ENCODE results near the gene TDG. TPM values are rescaled to one million over a fixed set of nuclear protein-coding genes. Genes with fewer than 3 reads are reported as not detected.

The TDG gene
- 37.7 TPM for polyA plus RNA-seq (2013, experiment 1 of 2)
- 39.3 TPM for polyA plus RNA-seq (2013, experiment 2 of 2)

- Histone ChIP-seq H3K36me3 (ENCODE audit: control insufficient read depth, insufficient read depth, low read length) (peaks cover 33% of the 10 kb centered on the region), H3K4me3 (ENCODE audit: extremely low read depth, insufficient read depth, low read length, poor library complexity, severe bottlenecking) (peak within 1 kb of the TSS; percentile 82), H3K9me3 (ENCODE audit: control insufficient read depth, low read length) (no peaks in the 10 kb centered on the region), H3K4me1 (ENCODE audit: control insufficient read depth, insufficient read depth, low read length, poor library complexity, severe bottlenecking) (no peaks in the 10 kb centered on the region), H3K27ac (ENCODE audit: low read depth, low read length, severe bottlenecking) (peak within 1 kb of the TSS; percentile 90)
- WGBS, 2 experiments (ENCODE audit: insufficient coverage in 2 of 2), result 3 to 7% methylated on average over 28 to 37 of the region's 64 CpGs
Observed at GRCh38 chr12:103965590-103966504, at the start of gene TDG. TDG (plus strand) TSS chr12:103965872; CDS start chr12:103966038, 166 bp downstream.

DNA sequence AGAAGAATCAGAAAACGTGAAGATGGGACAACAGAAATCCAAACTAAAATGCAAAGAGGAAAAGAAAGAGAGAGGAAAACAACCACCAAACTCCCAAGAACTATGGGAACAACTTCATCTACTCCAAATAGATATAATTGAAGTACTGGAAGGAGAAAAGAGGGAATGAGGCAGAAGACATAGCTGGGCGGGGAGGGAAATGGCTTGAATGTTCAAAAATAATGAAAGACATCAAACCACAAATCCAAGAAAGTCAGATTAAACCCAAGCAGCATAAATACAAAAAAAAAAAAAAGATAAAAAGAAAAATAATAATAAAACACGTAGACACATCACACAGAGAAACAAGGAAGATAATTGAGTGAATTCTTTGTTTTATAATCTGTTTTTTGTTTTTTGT lies 47.8 kb upstream of the TDG start:
- no CpG with 5 or more reads among the region's 3 CpGs for WGBS, 2 experiments (ENCODE audit: insufficient coverage in 2 of 2)
- no peak overlapping the region for H3K27ac ChIP-seq (ENCODE audit: low read depth, low read length, severe bottlenecking)

DNA sequence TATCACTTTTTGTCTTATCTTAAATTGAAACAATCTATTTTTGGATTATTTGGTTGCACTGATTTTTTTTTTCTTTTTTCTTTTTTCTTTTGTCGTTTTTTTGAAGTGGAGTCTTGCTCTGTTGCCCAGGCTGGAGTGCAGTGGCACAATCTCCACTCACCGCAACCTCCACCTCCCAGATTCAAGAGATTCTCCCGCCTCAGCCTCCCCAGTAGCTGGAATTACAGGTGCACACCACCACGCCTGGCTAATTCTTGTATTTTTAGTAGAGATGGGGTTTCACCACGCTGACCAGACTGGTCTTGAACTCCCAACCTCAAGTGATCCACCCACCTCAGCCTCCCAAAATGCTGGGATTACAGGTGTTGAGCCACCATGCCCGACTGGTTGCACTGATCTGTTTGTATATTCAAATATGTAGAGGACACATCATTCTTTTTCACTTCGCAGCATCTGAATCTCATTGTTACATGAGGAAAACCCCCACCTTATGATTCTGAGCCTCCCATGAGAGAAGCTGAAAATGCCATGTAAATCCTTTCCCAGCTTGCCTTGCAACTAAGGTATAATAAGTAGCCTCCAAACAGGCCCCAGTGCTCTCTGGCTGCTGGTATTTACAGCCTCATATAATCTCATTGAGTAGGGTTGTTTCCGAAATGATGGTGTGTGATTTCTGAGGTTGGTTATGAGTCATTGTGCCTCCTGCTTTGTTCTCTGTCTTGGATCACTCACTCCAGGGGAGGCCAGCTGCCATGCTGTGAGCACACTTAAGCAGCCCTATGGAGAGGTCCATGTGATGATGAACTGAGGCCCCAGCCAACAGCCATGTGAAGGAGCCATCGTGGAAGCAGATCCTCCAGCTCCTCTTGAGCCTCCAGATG lies 40.7 kb upstream of the TDG start:
- 60 to 89% methylated on average over 2 to 4 of the region's 9 CpGs for WGBS, 2 experiments (ENCODE audit: insufficient coverage in 2 of 2)
- Histone ChIP-seq H3K36me3 (ENCODE audit: control insufficient read depth, insufficient read depth, low read length) (no peaks in the 10 kb centered on the region), H3K27ac (ENCODE audit: low read depth, low read length, severe bottlenecking) (no peak overlapping the region), H3K4me3 (ENCODE audit: extremely low read depth, insufficient read depth, low read length, poor library complexity, severe bottlenecking) (no peak overlapping the region), H3K9me3 (ENCODE audit: control insufficient read depth, low read length) (no peaks in the 10 kb centered on the region), H3K4me1 (ENCODE audit: control insufficient read depth, insufficient read depth, low read length, poor library complexity, severe bottlenecking) (peaks cover 6% of the 10 kb centered on the region)

More for the DNA sequence above, 47.8 kb upstream of the TDG start:
- Histone ChIP-seq H3K4me1 (ENCODE audit: control insufficient read depth, insufficient read depth, low read length, poor library complexity, severe bottlenecking) (no peaks in the 10 kb centered on the region), H3K4me3 (ENCODE audit: extremely low read depth, insufficient read depth, low read length, poor library complexity, severe bottlenecking) (no peak overlapping the region), H3K36me3 (ENCODE audit: control insufficient read depth, insufficient read depth, low read length) (no peaks in the 10 kb centered on the region), H3K9me3 (ENCODE audit: control insufficient read depth, low read length) (no peaks in the 10 kb centered on the region)

GRCh38 chr12:103928682-103929045 lies 37.0 kb upstream of the TDG start:
- WGBS, 2 experiments (ENCODE audit: insufficient coverage in 2 of 2), result 68 to 69% methylated on average over 12 of the region's 12 CpGs
- H3K4me1 ChIP-seq (ENCODE audit: control insufficient read depth, insufficient read depth, low read length, poor library complexity, severe bottlenecking), result peaks cover 7% of the 10 kb centered on the region
- peak overlapping the region; percentile 57 for H3K4me3 ChIP-seq (ENCODE audit: extremely low read depth, insufficient read depth, low read length, poor library complexity, severe bottlenecking)
- peak overlapping the region; percentile 96 for H3K27ac ChIP-seq (ENCODE audit: low read depth, low read length, severe bottlenecking)
- H3K36me3 ChIP-seq (ENCODE audit: control insufficient read depth, insufficient read depth, low read length), result peaks cover 24% of the 10 kb centered on the region
- no peaks in the 10 kb centered on the region for H3K9me3 ChIP-seq (ENCODE audit: control insufficient read depth, low read length)

- Histone ChIP-seq H3K36me3 (ENCODE audit: control insufficient read depth, insufficient read depth, low read length) (peaks cover 29% of the 10 kb centered on the region), H3K9me3 (ENCODE audit: control insufficient read depth, low read length) (no peaks in the 10 kb centered on the region), H3K4me3 (ENCODE audit: extremely low read depth, insufficient read depth, low read length, poor library complexity, severe bottlenecking) (peak overlapping the region; percentile 57), H3K4me1 (ENCODE audit: control insufficient read depth, insufficient read depth, low read length, poor library complexity, severe bottlenecking) (peaks cover 10% of the 10 kb centered on the region), H3K27ac (ENCODE audit: low read depth, low read length, severe bottlenecking) (peak overlapping the region; percentile 96)
- WGBS, 2 experiments (ENCODE audit: insufficient coverage in 2 of 2), result 1% methylated on average over 31 to 36 of the region's 37 CpGs
Observed at GRCh38 chr12:103929046-103929783, 36.5 kb upstream of the TDG start.

DNA sequence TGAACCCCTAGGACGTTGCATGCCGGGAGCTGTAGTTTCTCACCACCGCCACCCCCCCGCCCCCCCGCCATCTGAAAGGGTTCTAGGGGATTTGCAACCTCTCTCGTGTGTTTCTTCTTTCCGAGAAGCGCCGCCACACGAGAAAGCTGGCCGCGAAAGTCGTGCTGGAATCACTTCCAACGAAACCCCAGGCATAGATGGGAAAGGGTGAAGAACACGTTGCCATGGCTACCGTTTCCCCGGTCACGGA lies 36.0 kb upstream of the TDG start:
- 0 to 1% methylated on average over 8 of the region's 18 CpGs for WGBS, 2 experiments (ENCODE audit: insufficient coverage in 2 of 2)
- Histone ChIP-seq H3K27ac (ENCODE audit: low read depth, low read length, severe bottlenecking) (peak overlapping the region; percentile 96), H3K9me3 (ENCODE audit: control insufficient read depth, low read length) (no peaks in the 10 kb centered on the region), H3K4me3 (ENCODE audit: extremely low read depth, insufficient read depth, low read length, poor library complexity, severe bottlenecking) (peak overlapping the region; percentile 57), H3K36me3 (ENCODE audit: control insufficient read depth, insufficient read depth, low read length) (peaks cover 34% of the 10 kb centered on the region), H3K4me1 (ENCODE audit: control insufficient read depth, insufficient read depth, low read length, poor library complexity, severe bottlenecking) (peaks cover 10% of the 10 kb centered on the region)

GRCh38 chr12:103930034-103930786 lies 35.5 kb upstream of the TDG start, which contains the start of gene HSP90B1:
HSP90B1 (plus strand) TSS chr12:103930410; CDS start chr12:103930516, 106 bp downstream.
- Histone ChIP-seq H3K27ac (ENCODE audit: low read depth, low read length, severe bottlenecking) (peak within 1 kb of the TSS; percentile 96), H3K4me1 (ENCODE audit: control insufficient read depth, insufficient read depth, low read length, poor library complexity, severe bottlenecking) (peaks cover 10% of the 10 kb centered on the region), H3K36me3 (ENCODE audit: control insufficient read depth, insufficient read depth, low read length) (peaks cover 39% of the 10 kb centered on the region), H3K9me3 (ENCODE audit: control insufficient read depth, low read length) (no peaks in the 10 kb centered on the region), H3K4me3 (ENCODE audit: extremely low read depth, insufficient read depth, low read length, poor library complexity, severe bottlenecking) (peak within 1 kb of the TSS; percentile 95)
- WGBS, 2 experiments (ENCODE audit: insufficient coverage in 2 of 2), result 0% methylated on average over 43 to 46 of the region's 56 CpGs

DNA sequence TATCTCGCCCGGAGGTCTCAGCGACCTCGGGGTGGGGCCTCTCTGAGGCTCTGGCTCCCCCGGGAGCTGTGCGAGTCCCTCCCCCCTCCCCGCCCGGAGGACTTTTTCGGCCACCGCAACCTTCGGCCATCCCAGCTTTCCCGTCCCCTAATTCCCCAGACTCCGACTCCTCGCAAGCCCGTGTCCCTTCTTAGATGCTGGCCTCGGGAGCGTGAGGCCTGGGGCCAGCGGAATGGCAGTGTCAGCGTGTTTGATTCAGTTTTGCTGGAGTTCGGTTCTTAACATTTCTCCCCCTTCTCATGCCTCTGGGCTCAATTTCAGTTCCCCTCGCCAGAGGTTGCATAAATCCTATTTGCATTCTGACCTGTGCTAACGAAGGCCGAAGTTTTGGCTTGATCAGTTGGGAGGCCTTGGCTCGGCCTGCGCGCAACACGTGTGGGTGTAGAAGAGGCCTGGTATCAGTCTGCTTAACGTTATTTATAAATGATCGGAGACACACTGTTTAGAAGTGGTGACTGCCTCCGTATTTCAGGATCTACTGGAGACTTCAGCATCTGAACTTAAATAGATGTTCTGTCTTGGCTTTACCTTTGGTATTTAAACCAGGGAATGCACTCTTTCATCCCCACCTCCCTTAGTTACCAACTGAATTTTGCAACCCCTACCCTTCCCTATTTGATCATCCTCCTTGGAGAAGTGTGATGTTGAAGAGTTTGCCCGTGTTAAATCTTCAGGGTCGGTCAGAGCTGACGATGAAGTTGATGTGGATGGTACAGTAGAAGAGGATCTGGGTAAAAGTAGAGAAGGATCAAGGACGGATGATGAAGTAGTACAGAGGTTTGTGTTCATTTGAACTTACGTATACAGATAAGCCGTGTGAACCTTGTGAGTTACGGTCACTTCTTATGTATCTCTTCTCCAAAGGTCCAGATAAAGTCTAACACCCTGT lies 34.6 kb upstream of the TDG start:
- H3K27ac ChIP-seq (ENCODE audit: low read depth, low read length, severe bottlenecking), result peak overlapping the region; percentile 93
- WGBS, 2 experiments (ENCODE audit: insufficient coverage in 2 of 2), result 1 to 3% methylated on average over 24 to 26 of the region's 37 CpGs
- peak overlapping the region; percentile 95 for H3K4me3 ChIP-seq (ENCODE audit: extremely low read depth, insufficient read depth, low read length, poor library complexity, severe bottlenecking)
- peaks cover 48% of the 10 kb centered on the region for H3K36me3 ChIP-seq (ENCODE audit: control insufficient read depth, insufficient read depth, low read length)
- H3K4me1 ChIP-seq (ENCODE audit: control insufficient read depth, insufficient read depth, low read length, poor library complexity, severe bottlenecking), result peaks cover 10% of the 10 kb centered on the region
- H3K9me3 ChIP-seq (ENCODE audit: control insufficient read depth, low read length), result no peaks in the 10 kb centered on the region

DNA sequence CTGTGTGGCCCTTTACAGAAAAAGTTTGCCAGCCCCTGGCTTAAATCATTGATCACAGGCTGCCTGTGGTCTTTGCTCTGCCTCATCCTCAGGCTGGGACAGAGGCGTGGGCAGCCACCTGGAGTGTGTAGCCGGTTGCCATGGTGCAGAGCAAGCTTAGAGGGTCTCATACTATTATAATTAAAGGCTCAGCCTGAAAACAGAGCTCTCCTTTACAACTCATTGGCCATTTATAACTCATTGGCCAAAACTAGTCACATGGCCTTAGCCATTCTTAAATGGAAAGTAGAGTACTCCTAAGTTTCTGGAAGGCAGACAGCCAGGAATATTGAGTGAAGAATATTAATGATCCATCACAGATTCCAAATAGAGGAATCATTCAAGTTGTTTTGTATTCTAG lies 32.4 kb upstream of the TDG start:
- WGBS, 2 experiments (ENCODE audit: insufficient coverage in 2 of 2), result no CpG with 5 or more reads among the region's 2 CpGs
- peaks cover 9% of the 10 kb centered on the region for H3K4me1 ChIP-seq (ENCODE audit: control insufficient read depth, insufficient read depth, low read length, poor library complexity, severe bottlenecking)
- H3K27ac ChIP-seq (ENCODE audit: low read depth, low read length, severe bottlenecking), result no peak overlapping the region
- peak overlapping the region; percentile 95 for H3K4me3 ChIP-seq (ENCODE audit: extremely low read depth, insufficient read depth, low read length, poor library complexity, severe bottlenecking)
- H3K9me3 ChIP-seq (ENCODE audit: control insufficient read depth, low read length), result no peaks in the 10 kb centered on the region
- H3K36me3 ChIP-seq (ENCODE audit: control insufficient read depth, insufficient read depth, low read length), result peaks cover 69% of the 10 kb centered on the region

All from mesodermal cell (in vitro differentiated cells).